NCI-H345 treated with DMSO at 0.1 percent for 48 hours (cell line): ENCODE data around the gene SULT1E1.

Source experiments
- DNase-seq: peaks from one replicate; lab custom pipeline; 2025; ENCODE audit not compliant: unreplicated experiment; lab: John Stamatoyannopoulos, UW

The SULT1E1 gene

GRCh38 chr4:69860052-69860451 lies at the start of gene SULT1E1:
SULT1E1 (minus strand) TSS chr4:69860145; CDS start chr4:69857644, 2,501 bp downstream.
- DNase-seq: no peak

- DNase-seq: no peak
Observed at GRCh38 chr4:69909195-69909594, 49.2 kb upstream of the SULT1E1 start.

GRCh38 chr4:69907151-69907550 lies 47.2 kb upstream of the SULT1E1 start:
- DNase-seq: no peak

- no peak for DNase-seq
Observed at GRCh38 chr4:69896530-69897116, 36.7 kb upstream of the SULT1E1 start.

- no peak for DNase-seq
Observed at GRCh38 chr4:69894721-69895120, 34.8 kb upstream of the SULT1E1 start.

GRCh38 chr4:69894186-69894585 lies 34.2 kb upstream of the SULT1E1 start:
- no peak for DNase-seq

GRCh38 chr4:69888336-69888735 lies 28.4 kb upstream of the SULT1E1 start:
- DNase-seq: no peak

GRCh38 chr4:69882150-69882549 lies 22.2 kb upstream of the SULT1E1 start:
- no peak for DNase-seq

GRCh38 chr4:69881173-69881773 lies 21.3 kb upstream of the SULT1E1 start:
- no peak for DNase-seq

GRCh38 chr4:69878250-69878649 lies 18.3 kb upstream of the SULT1E1 start:
- DNase-seq: no peak

GRCh38 chr4:69877453-69877852 lies 17.5 kb upstream of the SULT1E1 start:
- no peak for DNase-seq

- DNase-seq: no peak
Observed at GRCh38 chr4:69876071-69876470, 16.1 kb upstream of the SULT1E1 start.

GRCh38 chr4:69875576-69875975 lies 15.6 kb upstream of the SULT1E1 start:
- no peak for DNase-seq

GRCh38 chr4:69874507-69874906 lies 14.6 kb upstream of the SULT1E1 start:
- no peak for DNase-seq

- DNase-seq: no peak
Observed at GRCh38 chr4:69861756-69862155, 1.8 kb upstream of the SULT1E1 start.

GRCh38 chr4:69860521-69861298 lies 765 bp upstream of the SULT1E1 start:
- no peak for DNase-seq

- no peak for DNase-seq
Observed at GRCh38 chr4:69859140-69859685, 732 bp downstream of the SULT1E1 start.

- no peak for DNase-seq
Observed at GRCh38 chr4:69858690-69859089, 1.3 kb downstream of the SULT1E1 start.

- no peak for DNase-seq
Observed at GRCh38 chr4:69855822-69856221, 4.1 kb downstream of the SULT1E1 start.

GRCh38 chr4:69849969-69850368 lies 10.0 kb downstream of the SULT1E1 start:
- no peak for DNase-seq

- DNase-seq: no peak
Observed at GRCh38 chr4:69849297-69849696, 10.6 kb downstream of the SULT1E1 start.

- no peak for DNase-seq
Observed at GRCh38 chr4:69848028-69848427, 11.9 kb downstream of the SULT1E1 start.
